ENCODE data around the gene BLZF1. TPM values are rescaled to one million over a fixed set of nuclear protein-coding genes. Genes with fewer than 3 reads are reported as not detected.

BLZF1 gene
- total and polyA plus RNA-seq, 12 donors, result 8.4 to 32.5 (median 24.1) TPM

GRCh38 chr1:169346036-169346589 is 21.9 kb upstream of the BLZF1 start:
- no peak for ATAC-seq
- TF ChIP-seq CTCF (IDR thresholded peaks at IDR 0.05), result no peak
- H3K4me3 ChIP-seq, result no peak overlapping the region
- H3K4me1 ChIP-seq, result no peaks in the 10 kb centered on the region
- no peak for DNase-seq
- H3K27me3 ChIP-seq, result no peaks in the 10 kb centered on the region
- H3K27ac ChIP-seq, result no peak overlapping the region
- intact Hi-C loops (cut with DNase I), result loop anchor here (2.0 to 10.0 kb wide), 10 partner anchors 211 to 1011 kb away; partner anchors contain the start of gene ATP1B1 (in 1 of the 10)
- 98% methylated on average over 3 of the region's 3 CpGs for WGBS, 2 donors
- H3K9me3 ChIP-seq, result no peaks in the 10 kb centered on the region
- no peaks in the 10 kb centered on the region for H3K36me3 ChIP-seq

- DNase-seq, result no peak
- Histone ChIP-seq H3K4me1 (no peaks in the 10 kb centered on the region), H3K9me3 (peaks cover 0 to 7% (median 0%) of the 10 kb centered on the region in 11 donors), H3K27ac (no peak overlapping the region), H3K36me3 (no peaks in the 10 kb centered on the region), H3K27me3 (no peaks in the 10 kb centered on the region), H3K4me3 (no peak overlapping the region)
- no peak for ATAC-seq
- TF ChIP-seq CTCF (IDR thresholded peaks at IDR 0.05), result no peak
- 83 to 85% methylated on average over 2 of the region's 2 CpGs for WGBS, 2 donors
- intact Hi-C loops (cut with DNase I), result loop anchor here (1.0 to 10.0 kb wide), 13 partner anchors 213 to 1013 kb away; partner anchors contain the start of gene ATP1B1 (in 1 of the 10)
Measured at GRCh38 chr1:169347688-169348382, 20.2 kb upstream of the BLZF1 start.

DNA sequence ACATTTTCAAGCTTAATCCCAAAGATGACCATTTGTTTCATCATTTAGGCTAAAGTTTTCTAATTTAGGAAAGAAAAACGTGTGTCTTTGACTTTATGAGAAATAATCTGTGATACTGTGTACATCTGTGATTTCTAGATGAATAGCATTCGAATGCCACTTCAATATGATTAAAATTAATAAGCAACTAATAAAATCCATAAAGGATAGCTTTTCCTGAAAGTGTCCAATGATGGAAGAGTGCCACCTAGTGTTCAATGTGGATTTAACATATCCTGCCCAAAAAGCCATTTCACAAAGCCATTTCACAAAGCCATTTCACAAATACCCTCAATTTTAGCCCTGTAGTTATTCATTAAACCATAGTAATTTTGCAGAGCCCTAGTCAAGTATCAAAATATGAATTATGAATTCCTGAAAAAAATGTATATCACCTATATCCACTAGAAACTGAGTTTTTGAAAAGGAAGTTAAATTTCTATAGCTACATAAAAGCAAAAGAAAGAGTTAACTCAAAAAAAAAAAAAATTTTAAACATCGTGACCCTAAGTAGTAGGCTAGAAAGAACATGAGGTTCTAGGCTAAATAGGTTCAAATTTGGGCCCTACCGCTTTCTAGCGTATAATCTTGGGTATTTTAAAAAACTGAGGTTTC is 19.5 kb upstream of the BLZF1 start:
- H3K27ac ChIP-seq, result no peak overlapping the region
- intact Hi-C loops (cut with DNase I), result loop anchor here (1.0 to 10.0 kb wide), 13 partner anchors 214 to 1014 kb away; partner anchors contain the start of gene ATP1B1 (in 1 of the 10)

More for the DNA sequence above, 19.5 kb upstream of the BLZF1 start:
- H3K4me3 ChIP-seq, result no peak overlapping the region
- H3K4me1 ChIP-seq, result no peaks in the 10 kb centered on the region
- DNase-seq (peak in 1 of 2 donors; percentile 19), ATAC-seq (no peak)
- peaks cover 0 to 14% (median 0%) of the 10 kb centered on the region in 11 donors for H3K9me3 ChIP-seq
- TF ChIP-seq CTCF (IDR thresholded peaks at IDR 0.05), result peak; percentile 73 to 91 (median 81)
- 44% methylated on average over 5 of the region's 5 CpGs for WGBS, 2 donors
- no peaks in the 10 kb centered on the region for H3K27me3 ChIP-seq
- H3K36me3 ChIP-seq, result no peaks in the 10 kb centered on the region
